Ovary (tissue), 9 donors: ENCODE results near the gene EFNA4. TPM values are rescaled to one million over a fixed set of nuclear protein-coding genes. Genes with fewer than 3 reads are reported as not detected.

Experiments used
- DNase-seq, 5 donors: peaks; one replicate each; pipeline ENCODE4 v3.0.0-alpha.2; 2019 to 2020
- H3K27ac ChIP-seq, 2 donors: fragments of 200-600 bp; one replicate each; pipeline versions ENCODE4 v1.5.1 to v1.8.0; 2019 to 2022
- H3K27me3 ChIP-seq: fragments of 200-600 bp; one replicate; pipeline ENCODE4 v1.8.0; 2022
- H3K36me3 ChIP-seq: fragments of 200-600 bp; sonication (generic); one replicate; pipeline ENCODE4 v1.5.1; 2019
- H3K4me1 ChIP-seq: one replicate; pipeline ENCODE4 v1.8.1; 2013; ENCODE audit warnings: mild to moderate bottlenecking, moderate library complexity; ENCODE audit not compliant: insufficient read depth
- H3K4me3 ChIP-seq: fragments of 200-600 bp; sonication (generic); one replicate; pipeline ENCODE4 v1.5.1; 2017
- H3K9me3 ChIP-seq, 2 donors: fragments of 200-600 bp in 1 of 2; sonication (generic) in 1 of 2; one replicate each; pipeline versions ENCODE4 v1.5.1 to v1.8.1; 2013 to 2019; ENCODE audit warnings: mild to moderate bottlenecking in 1 of 2, moderate library complexity in 1 of 2
- EP300 ChIP-seq: sonication (generic); formaldehyde crosslinking; IDR thresholded peaks from one replicate; pipeline ENCODE4 v1.6.1; 2017; ENCODE audit warnings: antibody characterized with exemption
- POLR2A ChIP-seq: fragments of 450-650 bp; IDR thresholded peaks from one replicate; pipeline ENCODE4 v1.6.1; 2017; ENCODE audit warnings: antibody characterized with exemption, mild to moderate bottlenecking, moderate library complexity
- WGBS, 3 donors: extraction: QIAGEN DNeasy Blood & Tissue Kit in 1 of 3; methylation state at CpG; one replicate each; pipeline versions ENCODE4 v1.1.5 to v1.1.7; 2013 to 2017; 5-methylcytosine and 5-hydroxymethylcytosine counted together
- intact Hi-C, 4 donors: fragments of 100-400 bp; cut with DNase I; formaldehyde crosslinking; loops; one replicate each; pipeline versions ENCODE4 v1.11.0 to v1.15.1; 2022 to 2023
- polyA plus RNA-seq, 2 donors: library from polyadenylated mRNA; stranded (reverse); fragments of 200-250 nt in 1 of 2; fragments of 350-450 nt in 1 of 2; fragmentation: Illumina TruSeq in 1 of 2; extraction: RNeasy Lipid Tissue Mini Kit (QIAGEN cat#74804) in 1 of 2; gene quantifications; one replicate each; pipeline ENCODE4 v1.2.3, GENCODE V29; 2013 to 2014
- total RNA-seq, 7 donors: library from RNA; depleted of rRNA in 2 of 7; stranded (reverse); fragments of >200 nt in 2 of 7; fragmentation: NEBNext Ultra II Directional in 3 of 7; extraction: Animal tissue kit (Norgen Biotek cat#: 25700) in 3 of 7; gene quantifications; one replicate each; pipeline versions ENCODE4 v1.1.0 to v1.2.4, GENCODE V29; 2016 to 2023
- TF ChIP-seq, protein P1 (sequence below), 3 donors: fragments of 450-650 bp in 2 of 3; fragments of 200-600 bp in 1 of 3; IDR thresholded peaks; one replicate each; pipeline versions ENCODE4 v1.5.1 to v1.8.0; 2016 to 2022; ENCODE audit warnings: antibody characterized with exemption in 3 of 3, mild to moderate bottlenecking in 1 of 3
- donor health status: DM: no; HTN: no; CAD: no; lungs with moderate emphysema.
- donor health status: DM: no; HTN: no; CAD: no.
- donor health status: Bipolar disorder and iron deficiency.
- donor health status: DM: yes; HTN: yes; CAD: no.
- donor health status: DM: no; HTN: no; CAD: no.
- donor health status: DM: yes; HTN: yes; CAD: no.

Gene EFNA4
- total and polyA plus RNA-seq, 9 donors: 7.3 to 14.1 (median 10.6) TPM

DNA sequence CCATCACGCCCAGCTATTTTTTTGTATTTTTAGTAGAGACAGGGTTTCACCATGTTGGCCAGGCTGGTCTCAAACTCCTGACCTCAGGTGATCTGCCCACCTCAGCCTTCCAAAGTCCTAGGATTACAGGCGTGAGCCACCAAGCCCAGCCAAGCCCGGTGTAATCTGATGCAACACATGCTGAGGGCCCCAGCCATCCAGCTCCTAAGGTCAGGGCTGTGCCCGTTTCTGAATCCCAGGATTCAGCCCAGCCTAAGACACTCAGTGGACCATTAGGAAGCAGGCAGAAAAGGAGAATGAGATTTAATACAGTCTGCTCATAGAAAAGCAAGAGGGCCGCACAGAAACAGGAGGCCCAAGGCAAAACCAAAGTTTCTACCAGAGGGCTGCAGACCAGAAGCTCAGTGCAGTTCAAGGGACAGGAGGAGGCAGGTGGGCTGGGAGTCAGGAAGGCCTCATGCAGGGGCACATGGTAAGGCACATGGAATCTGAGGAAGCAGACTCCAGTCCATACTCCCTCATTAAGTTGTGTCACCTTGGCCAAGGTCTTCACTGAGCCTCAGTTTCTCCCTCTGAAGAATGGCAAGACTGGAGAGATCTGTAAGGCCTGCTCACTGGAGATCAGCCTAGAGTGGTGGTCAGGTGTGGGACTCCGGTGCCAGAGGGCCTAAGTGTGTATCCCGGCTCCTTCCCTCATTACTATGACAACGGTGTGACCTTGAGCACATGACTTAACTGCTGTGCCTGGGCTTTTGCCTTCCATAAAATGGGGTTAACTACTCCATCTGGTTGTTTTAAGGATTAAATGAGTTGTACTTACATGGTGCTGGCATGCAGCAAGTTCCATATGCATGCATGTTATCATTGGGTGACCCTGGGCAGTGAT lies 14.8 kb upstream of the EFNA4 start:
- H3K9me3 ChIP-seq: no peaks in the 10 kb centered on the region
- intact Hi-C loops: loop anchor here in 1 of 4 donors (5.0 kb wide), 1 partner anchor 34 kb away; no protein-coding TSS in a partner anchor
- H3K4me3 ChIP-seq: no peak overlapping the region
- H3K27ac ChIP-seq: no peak overlapping the region
- DNase-seq: no peak
- 83 to 86% (median 84%) methylated on average over 8 of the region's 8 CpGs for WGBS, 3 donors
- no peaks in the 10 kb centered on the region for H3K36me3 ChIP-seq
- no peaks in the 10 kb centered on the region for H3K27me3 ChIP-seq
- peaks cover 6% of the 10 kb centered on the region for H3K4me1 ChIP-seq
- no peak for TF ChIP-seq EP300
- TF ChIP-seq POLR2A: no peak
- TF ChIP-seq, protein P1, sequence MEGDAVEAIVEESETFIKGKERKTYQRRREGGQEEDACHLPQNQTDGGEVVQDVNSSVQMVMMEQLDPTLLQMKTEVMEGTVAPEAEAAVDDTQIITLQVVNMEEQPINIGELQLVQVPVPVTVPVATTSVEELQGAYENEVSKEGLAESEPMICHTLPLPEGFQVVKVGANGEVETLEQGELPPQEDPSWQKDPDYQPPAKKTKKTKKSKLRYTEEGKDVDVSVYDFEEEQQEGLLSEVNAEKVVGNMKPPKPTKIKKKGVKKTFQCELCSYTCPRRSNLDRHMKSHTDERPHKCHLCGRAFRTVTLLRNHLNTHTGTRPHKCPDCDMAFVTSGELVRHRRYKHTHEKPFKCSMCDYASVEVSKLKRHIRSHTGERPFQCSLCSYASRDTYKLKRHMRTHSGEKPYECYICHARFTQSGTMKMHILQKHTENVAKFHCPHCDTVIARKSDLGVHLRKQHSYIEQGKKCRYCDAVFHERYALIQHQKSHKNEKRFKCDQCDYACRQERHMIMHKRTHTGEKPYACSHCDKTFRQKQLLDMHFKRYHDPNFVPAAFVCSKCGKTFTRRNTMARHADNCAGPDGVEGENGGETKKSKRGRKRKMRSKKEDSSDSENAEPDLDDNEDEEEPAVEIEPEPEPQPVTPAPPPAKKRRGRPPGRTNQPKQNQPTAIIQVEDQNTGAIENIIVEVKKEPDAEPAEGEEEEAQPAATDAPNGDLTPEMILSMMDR (IDR thresholded peaks at IDR 0.05): no peak

DNA sequence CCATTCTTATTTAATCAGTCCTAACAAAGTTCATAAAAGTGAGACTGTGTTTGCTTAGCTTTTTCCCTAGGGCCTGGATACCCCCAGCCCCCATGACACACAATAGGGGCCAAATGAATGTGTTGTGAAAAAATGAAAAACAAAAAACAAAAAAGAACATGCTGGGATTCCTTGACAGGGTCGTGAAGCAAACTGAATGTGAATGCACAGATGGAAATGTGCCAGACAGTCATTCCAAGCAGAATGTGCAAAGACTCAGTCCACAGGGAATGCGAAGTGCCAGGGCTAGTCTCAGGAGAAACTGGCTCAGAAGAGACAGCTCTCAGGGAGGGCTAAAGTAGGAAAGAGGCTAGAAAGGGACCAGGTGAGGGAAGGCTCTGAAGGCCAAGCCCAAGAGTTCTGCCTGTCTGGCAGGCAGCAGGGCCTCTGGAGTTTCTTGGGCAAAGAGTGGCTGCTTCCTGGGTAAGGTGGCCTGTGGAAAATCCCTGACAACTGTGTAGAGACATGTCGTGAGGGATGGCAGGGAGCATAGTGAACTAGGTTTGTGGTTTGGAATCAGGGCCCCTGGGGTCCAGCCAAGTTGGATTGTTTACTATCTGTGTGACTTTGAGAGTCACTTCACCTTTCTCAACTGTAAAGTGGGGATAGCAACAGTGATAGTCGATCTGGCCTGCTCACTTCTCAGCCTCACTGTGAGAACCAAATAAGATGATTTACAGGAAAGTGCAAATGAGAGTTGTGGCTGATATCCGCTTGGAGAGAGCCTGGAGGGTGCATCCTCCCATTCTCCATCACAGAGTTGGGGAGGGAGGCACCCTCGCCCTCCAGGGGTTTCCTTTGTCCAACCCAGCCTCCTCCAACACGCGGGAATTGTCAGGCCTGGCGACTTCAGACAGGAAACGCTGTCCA lies 13.6 kb upstream of the EFNA4 start:
- intact Hi-C loops: loop anchor here in 3 of 4 donors (5.0 to 10.0 kb wide), 5 partner anchors 32 to 485 kb away; partner anchors contain the start of genes CHRNB2 (in 1 of the 3), CKS1B (in 1 of the 3) and SHC1 (in 1 of the 3)
- H3K27ac ChIP-seq: peak overlapping the region in 1 of 2 donors; percentile 81
- WGBS, 3 donors: 21 to 25% (median 21%) methylated on average over 10 of the region's 10 CpGs
- DNase-seq: no peak
- peak overlapping the region; percentile 82 for H3K4me3 ChIP-seq
- no peaks in the 10 kb centered on the region for H3K27me3 ChIP-seq
- TF ChIP-seq POLR2A: peak; percentile 9
- TF ChIP-seq EP300: no peak
- H3K4me1 ChIP-seq: peaks cover 6% of the 10 kb centered on the region
- H3K9me3 ChIP-seq: no peaks in the 10 kb centered on the region
- H3K36me3 ChIP-seq: no peaks in the 10 kb centered on the region

DNA sequence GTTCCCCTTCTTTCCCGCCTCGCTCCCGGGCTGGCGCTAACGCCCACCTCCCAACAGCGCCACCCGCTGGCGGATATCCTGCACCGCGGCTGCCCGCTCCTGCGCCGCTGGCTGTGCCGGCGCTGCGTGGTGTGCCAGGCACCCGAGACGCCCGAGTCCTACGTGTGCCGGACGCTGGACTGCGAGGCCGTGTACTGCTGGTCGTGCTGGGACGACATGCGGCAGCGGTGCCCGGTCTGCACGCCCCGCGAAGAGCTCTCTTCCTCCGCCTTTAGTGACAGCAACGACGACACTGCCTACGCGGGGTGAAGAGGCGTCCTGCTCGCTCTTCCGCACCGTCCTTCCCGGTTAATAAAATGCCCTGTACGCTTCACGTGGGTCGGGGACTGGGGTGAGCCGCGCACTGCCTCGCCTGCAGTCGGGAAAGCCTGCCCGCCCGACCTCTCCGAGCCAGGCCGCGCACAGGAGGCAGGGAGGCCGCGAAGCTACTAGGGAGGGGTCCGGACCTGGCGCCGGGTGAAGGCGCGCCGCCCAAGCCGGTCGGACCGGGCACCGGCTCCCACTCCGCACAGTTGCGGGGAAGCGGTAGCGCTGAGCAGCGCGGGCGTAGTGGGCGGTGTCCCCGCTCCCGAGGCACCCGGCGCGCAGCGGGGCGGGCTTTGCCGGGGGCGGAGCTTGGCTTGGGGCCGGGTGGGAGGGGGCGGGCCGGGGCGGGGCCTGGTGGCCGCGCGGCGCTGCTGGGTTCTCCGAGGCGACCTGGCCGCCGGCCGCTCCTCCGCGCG lies 12.8 kb upstream of the EFNA4 start, which contains the start of gene ADAM15:
Gene ADAM15 (plus strand): TSS at position 757 of the 782 bp plus-strand sequence. CDS start 71 bp downstream, outside the sequence.
- intact Hi-C loops: loop anchor here in 3 of 4 donors (5.0 to 10.0 kb wide), 4 partner anchors 33 to 486 kb away; partner anchors contain the start of genes CHRNB2 (in 1 of the 3), CKS1B (in 1 of the 3) and SHC1 (in 1 of the 3)
- H3K4me1 ChIP-seq: peaks cover 6% of the 10 kb centered on the region

DNA sequence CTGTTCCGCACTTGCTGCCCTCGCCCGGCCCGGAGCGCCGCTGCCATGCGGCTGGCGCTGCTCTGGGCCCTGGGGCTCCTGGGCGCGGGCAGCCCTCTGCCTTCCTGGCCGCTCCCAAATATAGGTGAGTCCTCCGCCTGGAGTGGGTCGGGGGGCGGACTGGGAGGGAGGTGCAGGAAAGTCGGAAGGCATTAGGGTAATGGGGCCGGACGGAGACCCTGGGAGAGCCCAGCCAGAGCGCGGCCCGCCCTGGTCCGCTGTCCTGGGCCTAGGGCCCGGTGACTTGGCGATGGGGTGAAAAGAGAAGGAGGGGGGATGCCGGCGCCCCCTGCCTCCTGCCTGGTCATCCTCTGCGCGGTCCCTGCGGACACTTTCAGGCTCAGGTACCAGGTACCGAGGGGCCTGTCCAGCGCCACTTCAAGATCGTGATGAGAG lies 12.2 kb upstream of the EFNA4 start:
- no peaks in the 10 kb centered on the region for H3K27me3 ChIP-seq
- no peaks in the 10 kb centered on the region for H3K36me3 ChIP-seq
- H3K4me3 ChIP-seq: peak overlapping the region; percentile 82
- peaks cover 6% of the 10 kb centered on the region for H3K4me1 ChIP-seq
- TF ChIP-seq POLR2A: peak; percentile 47
- no peak for TF ChIP-seq EP300
- TF ChIP-seq, protein P1 (IDR thresholded peaks at IDR 0.05): no peak
- peak overlapping the region in 1 of 2 donors; percentile 81 for H3K27ac ChIP-seq
- intact Hi-C loops: loop anchor here in 3 of 4 donors (5.0 to 10.0 kb wide), 4 partner anchors 34 to 487 kb away; partner anchors contain the start of genes CHRNB2 (in 1 of the 3), CKS1B (in 1 of the 3) and SHC1 (in 1 of the 3)
- peak in 1 of 5 donors; percentile 49 for DNase-seq
- H3K9me3 ChIP-seq: no peaks in the 10 kb centered on the region
- WGBS, 3 donors: 1% methylated on average over 22 to 31 of the region's 31 CpGs

More for the DNA sequence above, 12.8 kb upstream of the EFNA4 start, which contains the start of gene ADAM15:
- peak within 1 kb of the TSS; percentile 33 to 81 for H3K27ac ChIP-seq
- 0 to 1% (median 1%) methylated on average over 36 to 95 of the region's 99 CpGs for WGBS, 3 donors
- DNase-seq: peak; percentile 73 to 87 (median 84)
- H3K36me3 ChIP-seq: no peaks in the 10 kb centered on the region
- no peaks in the 10 kb centered on the region for H3K27me3 ChIP-seq
- peak within 1 kb of the TSS; percentile 82 for H3K4me3 ChIP-seq
- no peaks in the 10 kb centered on the region for H3K9me3 ChIP-seq
- TF ChIP-seq, protein P1 (IDR thresholded peaks at IDR 0.05): peak; percentile 40 to 91 (median 78)
- no peak for TF ChIP-seq EP300
- TF ChIP-seq POLR2A: no peak
